ENCODE measurements around the gene OR4C45.
"Not testable (repeated sequence)": the region's sequence is repeated elsewhere in the genome, so short reads cannot be mapped to it uniquely, and the experiment has no call there.

The OR4C45 gene

GRCh38 chr11:50075856-50076255 is 43.2 kb downstream of the OR4C45 start:
- H3K27me3 Mint-ChIP-seq, result no peaks in the 10 kb centered on the region
- H3K36me3 Mint-ChIP-seq (ENCODE audit: insufficient read depth), result no peaks in the 10 kb centered on the region
- DNase-seq (ENCODE audit: low spot score in 2 of 2) (no peak), ATAC-seq (replicated peaks; ENCODE audit: extremely low read depth, poor library complexity, severe bottlenecking) (no peak)
- peak overlapping the region; percentile 53 for H3K27ac Mint-ChIP-seq (ENCODE audit: low read depth)
- H3K4me1 Mint-ChIP-seq, result no peaks in the 10 kb centered on the region
- H3K9me3 Mint-ChIP-seq, result peaks cover 20% of the 10 kb centered on the region
- H3K4me3 Mint-ChIP-seq, result no peak overlapping the region

- H3K4me1 Mint-ChIP-seq, result no peaks in the 10 kb centered on the region
- no peaks in the 10 kb centered on the region for H3K36me3 Mint-ChIP-seq (ENCODE audit: insufficient read depth)
- H3K4me3 Mint-ChIP-seq, result no peak overlapping the region
- ATAC-seq (replicated peaks; ENCODE audit: extremely low read depth, poor library complexity, severe bottlenecking) (no peak), DNase-seq (ENCODE audit: low spot score in 2 of 2) (no peak)
- H3K9me3 Mint-ChIP-seq, result peaks cover 20% of the 10 kb centered on the region
- H3K27ac Mint-ChIP-seq (ENCODE audit: low read depth), result no peak overlapping the region
- no peaks in the 10 kb centered on the region for H3K27me3 Mint-ChIP-seq
These were observed 44.9 kb downstream of the OR4C45 start for GRCh38 chr11:50077526-50077925.

GRCh38 chr11:50078001-50078400 is 45.3 kb downstream of the OR4C45 start:
- Mint-ChIP-seq H3K9me3 (peaks cover 20% of the 10 kb centered on the region), H3K27me3 (no peaks in the 10 kb centered on the region), H3K27ac (ENCODE audit: low read depth) (no peak overlapping the region), H3K4me3 (no peak overlapping the region), H3K36me3 (ENCODE audit: insufficient read depth) (no peaks in the 10 kb centered on the region), H3K4me1 (no peaks in the 10 kb centered on the region)
- DNase-seq (ENCODE audit: low spot score in 2 of 2) (no peak), ATAC-seq (replicated peaks; ENCODE audit: extremely low read depth, poor library complexity, severe bottlenecking) (no peak)

GRCh38 chr11:50078946-50079345 is 46.3 kb downstream of the OR4C45 start:
- H3K27me3 Mint-ChIP-seq; ATAC-seq (replicated peaks; ENCODE audit: extremely low read depth, poor library complexity, severe bottlenecking); H3K27ac Mint-ChIP-seq (ENCODE audit: low read depth); H3K4me1 Mint-ChIP-seq; H3K36me3 Mint-ChIP-seq (ENCODE audit: insufficient read depth); H3K4me3 Mint-ChIP-seq; DNase-seq (ENCODE audit: low spot score in 2 of 2): not testable (repeated sequence)
- peaks cover 23% of the 10 kb centered on the region for H3K9me3 Mint-ChIP-seq

GRCh38 chr11:50080256-50080655 is 47.6 kb downstream of the OR4C45 start:
- Mint-ChIP-seq H3K36me3 (ENCODE audit: insufficient read depth) (peaks cover 2% of the 10 kb centered on the region), H3K27me3 (no peaks in the 10 kb centered on the region), H3K4me3 (no peak overlapping the region), H3K4me1 (no peaks in the 10 kb centered on the region), H3K9me3 (peaks cover 23% of the 10 kb centered on the region), H3K27ac (ENCODE audit: low read depth) (no peak overlapping the region)
- ATAC-seq (replicated peaks; ENCODE audit: extremely low read depth, poor library complexity, severe bottlenecking) (no peak), DNase-seq (ENCODE audit: low spot score in 2 of 2) (no peak)

All from central memory CD8-positive, alpha-beta T cell (primary cell).